GM21529 (cell line): ENCODE measurements around the gene OPN4.

ENCODE experiments used
- ATAC-seq: cut with Tn5 transposase; IDR thresholded peaks from one replicate; pipeline ENCODE4 v1.9.1; 2021; ENCODE audit not compliant: unreplicated experiment

OPN4 gene

DNA sequence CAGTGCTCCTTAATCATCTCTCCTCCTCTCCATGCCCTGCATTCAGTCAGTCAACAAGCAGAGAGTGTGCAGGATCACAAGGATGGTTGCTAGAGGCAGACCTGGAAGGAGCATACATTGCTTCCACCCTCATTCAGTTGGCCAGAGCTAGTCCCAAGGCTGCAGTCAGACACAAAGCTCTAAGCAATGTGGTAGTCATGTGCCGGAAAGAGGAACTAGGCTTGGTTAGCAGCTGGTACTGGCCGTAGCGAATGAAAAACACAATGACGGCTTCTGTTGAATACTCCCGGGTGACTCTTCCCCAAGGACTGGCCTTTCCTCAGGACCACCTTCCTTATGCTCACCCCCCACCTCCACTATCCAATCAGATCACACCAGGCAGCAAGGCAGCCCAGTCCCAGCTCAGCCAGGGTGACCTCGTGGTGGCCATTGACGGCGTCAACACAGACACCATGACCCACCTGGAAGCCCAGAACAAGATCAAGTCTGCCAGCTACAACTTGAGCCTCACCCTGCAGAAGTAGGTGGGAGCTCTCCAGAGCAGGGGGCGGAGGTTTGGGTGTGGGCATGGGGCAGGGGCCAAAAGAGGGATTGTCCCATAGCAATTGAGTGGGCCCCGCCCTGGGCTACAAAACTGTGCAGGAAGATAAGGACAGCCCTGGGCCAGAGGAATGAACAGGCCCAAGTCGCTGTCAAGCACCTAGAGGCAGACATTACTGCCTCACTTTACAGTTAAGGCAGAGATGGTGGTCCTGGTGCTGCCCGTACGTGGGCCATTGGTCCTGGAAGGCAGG is 24.8 kb downstream of the OPN4 start:
- ATAC-seq = peak; percentile 71

DNA sequence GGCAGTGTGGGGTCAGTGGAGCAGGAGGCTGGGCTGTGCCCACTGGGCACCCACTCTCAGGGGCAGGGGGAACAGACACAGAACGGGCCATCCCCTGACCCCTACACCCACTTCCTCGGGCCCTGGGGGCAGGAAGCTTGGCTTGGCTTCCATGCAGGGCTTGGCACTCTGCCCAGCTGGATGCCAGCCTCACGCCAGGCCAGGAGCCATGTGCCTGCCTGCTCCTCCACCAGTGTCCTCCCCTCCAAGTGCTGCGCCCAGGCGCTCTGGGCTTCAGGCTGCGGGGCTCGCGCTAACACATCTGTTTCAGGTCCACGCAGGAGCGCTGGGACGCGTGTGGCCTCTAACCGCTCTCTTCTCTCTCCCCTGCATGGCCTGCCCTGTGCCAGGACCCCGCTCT is 26.7 kb downstream of the OPN4 start:
- no peak for ATAC-seq

DNA sequence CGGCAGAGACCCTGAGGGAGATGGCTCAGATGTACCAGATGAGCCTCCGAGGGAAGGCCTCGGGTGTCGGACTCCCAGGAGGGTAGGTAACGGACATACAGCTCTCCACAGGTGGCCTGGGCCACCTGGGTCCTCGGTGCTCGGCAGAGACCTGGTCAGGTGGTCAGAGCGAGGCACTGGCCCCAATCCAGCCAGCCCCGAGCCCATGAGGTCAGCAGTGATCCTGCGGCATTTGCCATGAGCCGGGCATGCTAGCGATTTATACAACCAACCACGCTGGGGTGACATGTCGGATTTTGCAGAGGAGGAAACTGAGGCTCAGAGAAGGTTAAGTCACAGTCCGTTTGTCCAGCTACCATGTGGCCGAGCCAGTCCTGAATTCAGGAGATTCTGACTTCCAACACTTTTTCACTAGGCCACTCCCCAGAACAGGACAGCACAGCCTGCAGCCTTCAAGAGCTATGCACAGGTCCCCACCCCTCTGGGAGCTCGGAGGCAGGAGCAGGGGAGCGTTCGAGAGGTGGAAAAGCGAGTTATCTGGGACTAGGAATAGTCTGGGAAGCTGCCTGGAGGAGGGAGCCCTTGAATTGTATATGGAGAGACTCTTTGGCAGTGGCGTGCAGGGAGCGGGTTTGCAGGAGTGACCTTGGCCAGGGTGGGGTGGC is 27.5 kb downstream of the OPN4 start:
- ATAC-seq = no peak

DNA sequence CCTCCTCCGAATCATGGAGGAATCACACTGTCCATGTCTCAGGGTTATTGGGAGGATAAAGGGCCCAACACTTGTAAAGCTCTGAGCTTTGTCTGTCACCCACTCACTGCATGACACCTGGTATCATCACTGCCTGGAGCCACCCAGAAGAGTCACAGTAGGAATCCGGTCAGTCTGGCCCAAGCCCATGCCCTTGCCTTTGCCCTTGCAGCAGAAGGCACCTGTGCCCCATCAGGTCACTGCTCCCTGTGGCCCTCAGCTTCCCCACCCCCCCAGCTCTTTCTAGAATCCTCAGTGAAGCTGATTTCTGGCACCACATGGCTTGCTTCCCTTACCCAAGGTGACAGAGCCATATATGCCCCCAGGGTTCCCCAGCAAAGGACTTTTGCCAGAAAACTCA is 28.3 kb downstream of the OPN4 start:
- no peak for ATAC-seq

DNA sequence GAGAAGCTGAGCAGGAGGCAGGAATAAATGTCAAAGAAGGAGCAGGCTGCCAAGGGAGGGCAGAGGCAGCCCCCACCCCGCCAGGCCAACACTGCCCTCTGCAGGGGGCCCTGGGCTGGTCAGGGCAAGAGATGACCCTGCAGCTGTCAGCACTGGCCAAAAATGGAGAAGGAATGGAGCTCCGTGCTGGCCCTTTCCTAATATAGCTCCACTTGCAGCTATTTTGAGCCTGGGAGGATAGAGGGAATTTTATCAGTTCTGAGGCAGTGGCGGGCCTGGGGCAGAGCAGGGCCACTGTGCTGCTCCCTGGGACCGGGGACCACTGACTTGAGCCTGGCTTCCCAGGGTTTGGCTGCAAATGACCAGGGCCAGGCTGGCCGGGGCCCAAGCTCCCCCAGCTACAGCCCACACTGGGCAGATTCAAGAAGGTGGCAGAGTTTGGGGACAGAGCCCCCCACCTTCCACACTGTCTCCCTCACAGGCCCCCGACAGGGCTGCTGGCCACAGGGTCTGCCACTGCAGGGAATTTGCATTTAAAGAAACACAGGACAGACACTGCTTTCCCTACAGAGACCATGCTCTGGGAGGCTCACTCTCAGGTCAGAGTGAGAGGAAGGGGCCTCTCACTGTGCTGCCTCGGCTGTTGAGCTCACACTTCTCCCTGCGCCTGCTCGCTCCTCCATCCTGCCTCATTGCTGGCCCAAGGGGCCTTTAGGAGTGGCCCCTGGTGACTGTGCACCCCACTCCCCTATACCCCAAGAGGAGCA is 30.2 kb downstream of the OPN4 start:
- ATAC-seq = no peak

DNA sequence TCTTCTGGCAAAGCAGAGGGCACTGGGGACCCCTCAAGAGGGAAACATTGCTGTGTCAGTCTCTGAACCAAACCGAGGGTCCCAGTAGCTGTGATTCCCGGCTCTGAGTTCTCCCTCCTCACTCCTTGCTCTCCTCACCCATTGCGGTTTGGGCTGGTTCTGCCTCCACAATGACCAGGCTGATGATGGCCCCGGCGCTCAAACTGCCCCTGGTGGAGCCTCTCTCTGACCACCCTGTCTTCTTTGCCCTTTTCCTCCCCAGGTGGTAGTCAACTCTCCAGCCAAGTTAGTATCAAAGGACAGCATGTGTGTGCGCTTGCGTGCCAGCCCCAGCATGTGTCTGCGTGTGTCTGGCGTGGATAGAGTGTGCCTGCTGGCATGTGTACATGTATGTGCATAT is 31.1 kb downstream of the OPN4 start:
- ATAC-seq = no peak

DNA sequence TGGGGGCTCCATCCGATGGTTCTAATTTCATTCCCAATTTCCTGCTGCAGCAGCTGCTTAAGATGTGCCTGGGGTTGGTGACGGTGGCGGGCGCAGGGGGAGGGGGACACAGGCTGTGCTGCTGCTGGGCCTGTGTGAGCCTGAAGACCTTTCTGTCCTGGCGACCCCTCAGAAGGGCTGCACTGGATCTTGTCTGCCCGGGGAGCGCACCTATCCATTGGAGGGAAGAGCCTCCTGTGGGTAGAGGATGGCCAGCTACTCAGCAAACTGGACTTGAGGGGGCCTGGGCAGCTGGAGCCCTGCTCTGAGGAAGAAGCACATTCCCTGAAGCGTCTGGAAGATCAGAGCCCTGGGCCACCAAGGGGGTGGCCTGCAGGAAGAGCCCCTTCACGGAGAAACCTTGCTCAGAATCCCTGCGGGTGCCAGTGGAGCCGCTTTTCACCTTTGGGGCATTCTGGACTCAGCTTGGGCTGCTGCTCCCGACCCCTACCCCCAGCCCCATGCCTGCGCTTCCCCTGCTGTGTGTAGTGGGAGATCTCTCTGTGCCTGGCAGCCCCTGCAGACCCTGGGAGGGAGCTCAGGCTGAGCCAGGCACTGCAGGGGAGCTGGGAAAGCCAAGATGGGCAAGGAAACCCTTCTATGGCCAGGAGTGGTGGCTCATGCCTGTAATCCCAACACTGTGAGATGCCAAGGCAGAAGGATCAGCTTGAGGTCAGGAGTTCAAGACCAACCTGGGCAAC is 31.7 kb downstream of the OPN4 start:
- ATAC-seq = no peak

DNA sequence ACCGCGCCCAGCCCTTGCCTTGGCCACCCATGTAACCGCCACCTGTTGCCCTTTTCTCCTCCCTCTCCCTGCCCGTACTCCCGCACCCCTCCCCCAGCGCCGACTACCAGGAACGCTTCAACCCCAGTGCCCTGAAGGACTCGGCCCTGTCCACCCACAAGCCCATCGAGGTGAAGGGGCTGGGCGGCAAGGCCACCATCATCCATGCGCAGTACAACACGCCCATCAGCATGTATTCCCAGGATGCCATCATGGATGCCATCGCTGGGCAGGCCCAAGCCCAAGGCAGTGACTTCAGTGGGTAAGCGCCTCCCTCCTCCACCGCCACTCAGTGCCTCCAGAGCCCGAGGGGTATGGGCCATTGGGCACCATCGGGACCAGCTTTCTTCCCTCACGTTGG is 32.6 kb downstream of the OPN4 start:
- no peak for ATAC-seq

DNA sequence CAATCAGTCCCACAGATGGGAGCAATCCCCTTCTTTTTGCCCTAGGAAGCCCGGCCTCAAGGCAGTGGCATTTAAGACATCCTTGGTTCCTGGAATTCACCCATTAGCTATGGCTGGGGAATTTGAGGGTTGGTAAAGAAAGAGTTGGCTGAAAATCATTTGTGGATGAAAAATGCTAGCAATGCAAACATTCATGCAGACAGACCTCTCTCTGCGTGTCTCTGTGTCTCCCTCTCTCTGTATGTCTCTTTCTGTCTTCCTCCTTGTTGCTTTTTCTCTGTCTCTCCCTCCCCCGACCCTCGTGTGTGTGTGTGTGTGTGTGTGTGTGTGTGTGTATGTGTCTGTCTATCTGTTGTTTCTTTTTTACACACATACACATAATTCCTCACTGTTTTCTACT is 33.4 kb downstream of the OPN4 start:
- ATAC-seq = no peak

DNA sequence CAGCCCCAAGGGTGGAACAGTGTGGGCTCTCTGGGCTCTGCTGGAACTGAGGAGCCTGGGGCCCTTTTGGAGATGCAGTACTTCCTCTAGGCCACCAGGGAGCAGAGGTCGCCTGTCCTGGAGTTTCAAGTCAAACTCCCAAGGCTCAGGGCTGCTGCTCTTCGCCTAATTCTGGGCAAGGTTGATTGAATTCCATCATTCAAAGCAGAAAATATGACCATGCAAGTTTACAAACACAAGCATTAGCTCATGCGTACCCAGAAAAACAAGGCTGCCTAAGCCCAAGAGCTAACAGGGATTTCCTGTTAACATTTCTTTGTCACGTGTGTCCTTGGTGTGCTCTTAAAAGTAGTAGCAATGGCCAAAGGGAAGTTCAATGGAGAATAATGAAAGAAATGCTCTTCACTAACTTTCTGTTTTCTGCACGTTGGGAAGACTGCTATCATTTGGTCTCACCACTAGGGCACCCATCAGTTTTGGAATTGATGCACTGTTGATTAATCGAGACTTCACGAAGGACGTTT is 34.1 kb downstream of the OPN4 start:
- peak; percentile 87 for ATAC-seq

DNA sequence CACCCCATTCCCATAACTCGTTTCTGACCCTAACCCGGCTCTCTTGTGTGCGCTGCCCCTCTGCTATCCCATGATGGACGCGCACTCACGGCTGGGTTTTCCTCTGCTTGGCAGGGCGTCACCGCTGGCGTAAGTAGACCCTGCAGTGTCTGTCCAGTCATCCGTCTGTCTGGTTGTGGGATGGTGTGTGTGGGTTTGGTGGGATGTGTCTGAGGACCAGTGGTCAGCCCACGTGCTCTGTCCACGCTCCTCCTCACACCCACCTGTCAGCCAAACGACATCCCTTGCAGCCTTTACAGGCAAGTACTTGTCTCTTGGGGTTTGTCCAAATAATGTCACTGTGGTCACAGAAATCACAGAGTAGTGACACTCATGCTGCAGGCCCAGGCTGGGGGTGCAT is 34.8 kb downstream of the OPN4 start:
- ATAC-seq = no peak

DNA sequence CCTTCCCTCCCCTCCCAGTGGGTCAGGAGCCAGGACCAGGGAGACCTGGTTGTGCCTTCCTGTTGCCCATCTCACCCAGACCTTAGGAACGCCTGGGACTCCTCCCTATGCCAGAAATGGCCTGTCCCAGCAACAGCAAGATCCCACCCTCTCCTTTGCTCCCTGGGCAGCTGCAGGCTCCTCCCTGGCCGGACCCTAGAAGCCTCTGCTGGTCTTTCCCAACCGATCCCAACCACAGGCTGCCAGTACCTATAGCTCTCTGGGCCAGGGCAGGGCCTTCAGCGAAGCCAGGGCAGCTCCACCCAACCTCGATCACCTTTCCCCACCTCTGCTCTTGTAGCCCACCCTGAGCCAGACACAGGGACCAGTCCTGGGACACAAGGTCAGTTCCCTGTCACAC is 35.9 kb downstream of the OPN4 start:
- no peak for ATAC-seq

DNA sequence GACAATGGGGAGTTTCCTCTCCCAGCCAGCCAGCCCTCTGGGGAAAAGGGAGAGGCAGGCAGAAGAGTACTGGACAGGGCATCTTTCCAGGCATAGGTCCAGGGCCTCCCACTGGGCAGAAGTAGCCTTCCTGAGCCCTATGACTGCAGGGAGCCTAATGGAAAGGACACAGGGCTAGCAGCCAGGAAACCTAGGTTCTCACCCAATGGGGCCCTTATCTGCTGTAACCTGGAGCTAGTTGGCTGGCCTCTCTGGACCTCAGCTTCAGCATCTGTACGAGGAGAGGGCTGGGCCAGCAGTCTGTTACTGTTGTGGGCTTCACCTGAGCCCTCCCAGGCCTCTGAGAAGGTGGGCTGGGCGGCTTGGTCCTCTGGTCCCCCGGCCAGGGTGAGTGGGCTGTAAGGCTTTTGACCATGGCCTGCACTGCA is 36.3 kb downstream of the OPN4 start:
- no peak for ATAC-seq

DNA sequence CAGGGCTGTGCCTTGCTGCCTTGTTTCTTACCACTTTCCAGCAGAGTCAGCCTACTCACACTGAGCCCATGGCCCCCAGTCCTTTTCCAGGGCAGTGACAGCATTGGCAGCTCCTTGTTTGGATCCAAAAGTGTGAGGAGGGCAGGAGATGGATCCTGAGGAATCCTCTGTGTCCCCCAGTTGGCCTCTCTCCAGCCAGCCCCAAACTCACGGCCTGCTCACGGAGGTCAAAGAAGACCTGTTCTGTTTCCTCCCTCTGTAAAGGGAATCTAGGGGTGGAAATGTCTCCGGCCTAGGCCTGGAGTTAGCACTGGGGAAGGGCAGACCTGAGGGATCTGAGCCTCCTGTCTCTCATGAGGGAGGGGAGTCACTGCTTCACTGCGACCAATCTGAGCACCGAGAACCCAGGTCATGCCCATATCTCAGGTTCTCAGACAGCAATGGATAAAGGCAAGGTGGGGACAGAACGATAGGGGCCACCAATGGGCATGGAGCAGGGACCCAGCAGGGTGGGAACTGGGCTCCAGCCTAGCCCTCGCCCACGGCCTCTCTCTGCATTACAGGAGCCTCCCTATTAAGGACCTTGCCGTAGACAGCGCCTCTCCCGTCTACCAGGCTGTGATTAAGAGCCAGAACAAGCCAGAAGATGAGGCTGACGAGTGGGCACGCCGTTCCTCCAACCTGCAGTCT is 37.1 kb downstream of the OPN4 start:
- ATAC-seq = no peak

DNA sequence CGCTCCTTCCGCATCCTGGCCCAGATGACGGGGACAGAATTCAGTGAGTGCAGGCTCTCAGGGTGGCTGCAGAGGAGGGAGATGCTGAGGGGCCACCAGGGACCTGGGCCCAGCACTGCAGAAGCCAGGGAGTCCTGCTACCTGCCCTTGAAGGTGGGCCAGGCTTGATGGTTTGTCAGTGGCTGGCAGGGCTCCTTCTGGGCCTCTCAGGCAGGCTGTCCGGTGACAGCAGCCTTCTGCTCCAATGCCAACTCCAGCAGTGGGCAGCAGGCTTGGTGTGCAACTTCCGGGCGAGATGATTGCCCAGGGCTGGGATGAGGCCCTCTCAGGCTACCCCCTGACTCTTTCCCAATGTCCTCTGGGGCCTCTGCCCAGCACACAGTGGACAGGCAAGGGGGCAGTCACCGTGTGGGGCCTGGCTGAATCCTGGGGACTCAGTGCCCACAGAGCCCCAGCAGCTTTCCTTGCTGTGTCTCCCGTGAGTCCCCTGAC is 37.7 kb downstream of the OPN4 start:
- no peak for ATAC-seq

DNA sequence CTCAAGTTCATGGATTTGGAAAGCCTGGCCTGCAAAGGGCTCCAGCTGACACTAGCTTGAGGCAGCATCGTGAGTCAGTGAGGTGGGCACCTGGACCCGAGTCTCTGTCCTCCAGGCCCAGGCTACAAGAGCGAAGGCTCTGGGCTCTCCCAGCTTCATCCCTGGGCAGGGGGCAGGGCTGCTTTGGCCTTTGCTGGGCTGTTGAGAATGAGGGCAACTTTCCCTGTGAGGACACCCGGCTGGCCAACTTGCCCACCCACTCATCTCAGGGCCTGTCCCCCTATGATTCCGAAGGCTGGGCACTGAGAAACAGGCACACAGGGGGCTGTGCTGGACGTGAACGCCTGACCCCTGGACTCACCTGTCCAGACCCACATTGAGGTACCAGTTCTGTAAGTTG is 38.3 kb downstream of the OPN4 start:
- no peak for ATAC-seq

DNA sequence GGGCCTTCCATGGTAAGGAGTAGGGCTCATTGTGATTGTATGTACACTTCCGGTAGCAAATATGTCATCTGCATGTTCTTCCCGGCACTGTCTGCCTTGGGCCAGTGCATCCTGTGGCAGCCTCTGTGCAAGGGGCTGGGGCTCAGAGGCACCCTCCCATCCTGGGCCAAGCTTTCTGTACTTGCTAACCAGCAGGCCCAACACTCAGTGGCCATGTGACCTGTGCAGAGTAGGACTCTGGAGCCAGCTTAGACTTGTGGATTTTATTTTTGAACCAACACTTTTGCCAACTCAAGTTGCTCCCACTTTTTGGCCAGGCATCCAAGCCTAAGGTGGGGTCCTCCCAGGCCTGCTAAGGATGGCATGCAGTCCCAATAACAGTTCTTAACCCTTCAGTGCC is 38.9 kb downstream of the OPN4 start:
- no peak for ATAC-seq

DNA sequence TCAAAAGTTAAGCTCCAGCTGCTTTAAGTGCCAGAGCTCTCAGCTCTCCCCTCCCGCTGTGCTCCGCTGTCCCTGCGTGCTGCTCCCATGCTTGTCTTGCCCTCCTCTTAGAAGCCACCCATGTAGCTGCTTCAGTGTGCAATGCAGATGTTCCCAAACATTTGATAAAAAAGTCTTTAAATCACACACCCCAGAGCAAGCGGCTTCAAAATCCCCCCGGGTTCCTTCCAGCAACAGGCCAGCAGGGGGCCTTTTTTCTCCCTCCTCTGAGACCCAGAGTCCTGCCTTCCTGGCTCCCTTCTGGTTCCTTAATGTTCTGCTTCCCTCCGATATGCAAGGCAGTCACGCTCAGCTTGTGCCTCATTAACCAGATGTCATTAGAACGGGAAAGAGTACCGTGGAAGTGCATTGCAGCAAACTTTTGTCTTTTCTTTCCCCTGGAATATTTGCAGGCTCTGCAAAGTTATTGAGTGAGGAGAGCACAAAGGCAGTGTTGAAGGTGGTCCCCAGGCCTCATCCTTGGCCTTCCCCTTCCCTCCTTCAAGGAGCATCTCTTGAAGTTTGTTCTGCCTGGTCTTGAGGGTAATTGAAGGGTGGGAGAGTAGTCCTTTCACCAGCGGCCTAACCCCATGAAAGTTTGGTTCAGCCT is 39.5 kb downstream of the OPN4 start:
- ATAC-seq = no peak

DNA sequence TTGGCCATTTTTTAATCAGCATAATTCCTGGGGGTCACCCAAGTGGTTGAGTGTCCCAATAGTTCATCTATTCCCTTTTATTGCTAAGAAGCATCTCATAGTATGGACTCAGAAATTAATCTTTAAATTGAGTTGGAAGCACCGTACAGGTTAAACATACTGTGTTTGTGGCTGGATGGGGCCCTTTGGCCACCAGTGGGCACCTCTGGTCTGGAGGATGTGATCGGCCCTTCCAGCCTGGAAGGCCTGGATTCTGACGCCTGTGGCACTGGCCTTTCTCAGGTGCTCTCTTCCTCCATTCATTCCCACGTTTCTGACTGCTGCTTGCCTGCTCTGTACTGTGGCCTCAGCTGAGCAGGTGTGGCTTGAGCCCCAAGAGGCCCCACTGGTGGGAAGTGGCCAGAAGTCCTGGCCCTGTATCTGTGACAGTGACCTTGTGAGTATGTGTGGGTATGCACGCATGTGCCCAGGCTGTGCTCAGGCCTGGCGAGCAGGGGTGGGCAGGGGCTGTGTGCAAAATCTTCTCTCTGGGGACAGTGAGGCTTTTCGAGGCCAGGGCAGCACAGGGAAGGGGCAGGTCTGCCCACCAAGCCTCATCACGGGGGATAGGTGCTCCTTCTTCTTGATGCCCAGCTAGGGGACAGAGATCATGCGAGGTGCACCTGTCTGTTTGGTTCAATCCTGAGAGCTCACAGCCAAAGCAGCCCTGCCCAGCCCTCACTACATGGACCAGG is 44.0 kb downstream of the OPN4 start:
- ATAC-seq = no peak
